Activated CD8-positive, alpha-beta T cell treated with anti-CD3 and anti-CD28 coated beads for 36 hours (primary cell): ENCODE results near the gene SLC25A51. TPM values are rescaled to one million over a fixed set of nuclear protein-coding genes. Genes with fewer than 3 reads are reported as not detected.

Source experiments
- ATAC-seq: fragments of 200-7000 bp; cut with Tn5 transposase; one replicate; pipeline ENCODE4 v1.10.0; 2021; ENCODE audit warnings: mild to moderate bottlenecking, moderate library complexity
- CTCF ChIA-PET: fragments of 350-600 bp; sonication (Branson Sonifier 250); formaldehyde crosslinking; loops from one replicate; lab custom pipeline; 2021; ENCODE audit warnings: antibody characterized with exemption; lab: Charles Lee
- POLR2A ChIA-PET: fragments of 350-600 bp; sonication (Branson Sonifier 250); formaldehyde crosslinking; loops from one replicate; lab custom pipeline; 2021; ENCODE audit warnings: antibody characterized with exemption; lab: Charles Lee
- DNase-seq: peaks from one replicate; pipeline ENCODE4 v3.0.0-alpha.2; 2020
- H3K27ac Mint-ChIP-seq: one replicate; pipeline ENCODE4 v1.8.0; 2021; ENCODE audit warnings: mild to moderate bottlenecking, mixed read lengths
- H3K27me3 Mint-ChIP-seq: one replicate; pipeline ENCODE4 v1.8.0; 2021; ENCODE audit warnings: mixed read lengths
- H3K36me3 Mint-ChIP-seq: one replicate; pipeline ENCODE4 v1.8.0; 2021; ENCODE audit warnings: low read depth, mixed read lengths
- H3K4me1 Mint-ChIP-seq: one replicate; pipeline ENCODE4 v1.8.0; 2021; ENCODE audit warnings: low read depth, mixed read lengths
- H3K4me3 Mint-ChIP-seq: one replicate; pipeline ENCODE4 v1.8.0; 2021; ENCODE audit warnings: mild to moderate bottlenecking, moderate library complexity, mixed read lengths
- H3K9me3 Mint-ChIP-seq: one replicate; pipeline ENCODE4 v1.8.0; 2021; ENCODE audit warnings: mixed read lengths
- intact Hi-C: fragments of 100-400 bp; cut with micrococcal nuclease; formaldehyde crosslinking; loops from one replicate; pipeline ENCODE4 v1.10.0; 2022
- total RNA-seq, 2 experiments: library from RNA; stranded (reverse); gene quantifications; one replicate each; pipeline ENCODE4 v1.2.3, GENCODE V29; 2021
- TF ChIP-seq, protein P1 (sequence below): fragments of 200-600 bp; IDR thresholded peaks from one replicate; pipeline ENCODE4 v1.8.0; 2022; ENCODE audit warnings: antibody characterized with exemption, mild to moderate bottlenecking

SLC25A51 gene
- total RNA-seq, 2 experiments from 2014 or later, result 27.1 to 27.2 TPM

DNA sequence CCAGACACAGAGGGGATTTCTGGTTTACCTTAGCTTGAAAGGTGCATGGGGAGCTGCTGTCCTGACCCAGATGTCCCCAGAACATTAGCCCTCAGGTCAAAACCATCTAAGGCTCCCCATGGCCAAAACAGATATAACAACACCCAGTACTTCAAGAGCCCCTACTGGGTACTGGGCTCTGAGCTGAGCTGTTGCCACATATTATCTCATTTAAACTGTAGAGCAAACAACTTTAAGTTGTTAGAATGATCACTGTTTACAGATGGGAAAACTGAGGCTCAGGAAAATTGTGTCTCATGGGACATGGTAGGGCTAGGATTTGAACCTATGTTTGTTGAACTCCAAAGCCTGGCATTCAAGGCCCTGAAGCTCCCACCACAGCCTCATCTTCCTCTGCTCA lies 20.6 kb upstream of the SLC25A51 start:
- TF ChIP-seq, protein P1, sequence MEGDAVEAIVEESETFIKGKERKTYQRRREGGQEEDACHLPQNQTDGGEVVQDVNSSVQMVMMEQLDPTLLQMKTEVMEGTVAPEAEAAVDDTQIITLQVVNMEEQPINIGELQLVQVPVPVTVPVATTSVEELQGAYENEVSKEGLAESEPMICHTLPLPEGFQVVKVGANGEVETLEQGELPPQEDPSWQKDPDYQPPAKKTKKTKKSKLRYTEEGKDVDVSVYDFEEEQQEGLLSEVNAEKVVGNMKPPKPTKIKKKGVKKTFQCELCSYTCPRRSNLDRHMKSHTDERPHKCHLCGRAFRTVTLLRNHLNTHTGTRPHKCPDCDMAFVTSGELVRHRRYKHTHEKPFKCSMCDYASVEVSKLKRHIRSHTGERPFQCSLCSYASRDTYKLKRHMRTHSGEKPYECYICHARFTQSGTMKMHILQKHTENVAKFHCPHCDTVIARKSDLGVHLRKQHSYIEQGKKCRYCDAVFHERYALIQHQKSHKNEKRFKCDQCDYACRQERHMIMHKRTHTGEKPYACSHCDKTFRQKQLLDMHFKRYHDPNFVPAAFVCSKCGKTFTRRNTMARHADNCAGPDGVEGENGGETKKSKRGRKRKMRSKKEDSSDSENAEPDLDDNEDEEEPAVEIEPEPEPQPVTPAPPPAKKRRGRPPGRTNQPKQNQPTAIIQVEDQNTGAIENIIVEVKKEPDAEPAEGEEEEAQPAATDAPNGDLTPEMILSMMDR, result no peak
- Mint-ChIP-seq H3K4me1 (peaks cover 2% of the 10 kb centered on the region), H3K27me3 (no peaks in the 10 kb centered on the region), H3K27ac (no peak overlapping the region), H3K9me3 (no peaks in the 10 kb centered on the region), H3K4me3 (no peak overlapping the region), H3K36me3 (no peaks in the 10 kb centered on the region)
- no peak for ATAC-seq
- CTCF ChIA-PET, result interaction anchor here (1.4 kb wide), 1 partner anchor 164 kb away, joined by 4 read pairs; no protein-coding TSS in a partner anchor
- POLR2A ChIA-PET, result no interaction called here
- no peak for DNase-seq
- intact Hi-C loops, result loop anchor here (10.0 kb wide), 1 partner anchor 360 kb away; no protein-coding TSS in a partner anchor

DNA sequence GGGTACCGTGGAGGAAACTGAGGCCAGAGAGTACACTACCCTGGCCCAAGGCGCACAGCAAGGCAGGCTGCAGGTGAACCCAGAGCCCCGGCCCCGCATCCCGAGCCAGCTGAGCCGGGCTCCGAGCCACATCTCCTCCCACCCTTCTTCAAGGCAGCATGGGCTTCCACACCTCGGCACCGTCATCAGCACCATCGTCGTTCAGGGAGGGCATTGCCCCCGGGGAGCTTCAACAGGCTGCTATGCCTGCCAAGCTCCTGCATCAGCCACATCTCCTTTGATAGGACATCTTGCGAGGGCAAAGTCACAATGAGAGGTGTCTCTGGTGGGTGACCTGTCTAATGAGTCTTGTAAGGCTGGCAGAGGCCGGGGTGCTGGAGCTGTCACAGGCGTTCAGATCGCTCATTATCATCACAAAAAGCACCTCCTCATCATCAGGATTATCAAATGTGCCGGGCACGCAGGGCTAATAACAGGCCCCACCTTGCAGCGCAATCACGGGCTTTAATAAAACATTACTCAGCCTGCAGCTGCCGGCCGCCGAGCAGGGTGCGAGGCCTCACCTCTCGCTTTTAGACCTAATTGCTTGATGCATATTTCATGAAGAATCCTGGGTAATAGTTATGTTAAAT lies 20.0 kb upstream of the SLC25A51 start:
- ChIA-PET CTCF (no interaction called here), POLR2A (no interaction called here)
- Mint-ChIP-seq H3K36me3 (no peaks in the 10 kb centered on the region), H3K27ac (no peak overlapping the region), H3K9me3 (no peaks in the 10 kb centered on the region), H3K4me3 (no peak overlapping the region), H3K4me1 (peaks cover 2% of the 10 kb centered on the region), H3K27me3 (no peaks in the 10 kb centered on the region)
- no peak for ATAC-seq
- no peak for DNase-seq
- intact Hi-C loops, result loop anchor here (10.0 kb wide), 1 partner anchor 361 kb away; no protein-coding TSS in a partner anchor
- TF ChIP-seq, protein P1, result no peak

- POLR2A ChIA-PET, result no interaction called here
- ATAC-seq (no peak), DNase-seq (no peak)
- Mint-ChIP-seq H3K9me3 (no peaks in the 10 kb centered on the region), H3K4me1 (peaks cover 2% of the 10 kb centered on the region), H3K27ac (no peak overlapping the region), H3K36me3 (no peaks in the 10 kb centered on the region), H3K27me3 (no peaks in the 10 kb centered on the region), H3K4me3 (no peak overlapping the region)
- intact Hi-C loops, result loop anchor here (10.0 kb wide), 1 partner anchor 362 kb away; no protein-coding TSS in a partner anchor
- CTCF ChIA-PET, result no interaction called here
- TF ChIP-seq, protein P1, result no peak
Observed at GRCh38 chr9:37923118-37923795, 19.3 kb upstream of the SLC25A51 start.

GRCh38 chr9:37922363-37923117 lies 18.6 kb upstream of the SLC25A51 start:
- no peak overlapping the region for H3K27ac Mint-ChIP-seq
- no peaks in the 10 kb centered on the region for H3K27me3 Mint-ChIP-seq
- DNase-seq (no peak), ATAC-seq (no peak)
- TF ChIP-seq, protein P1, result no peak
- no peaks in the 10 kb centered on the region for H3K36me3 Mint-ChIP-seq
- H3K4me1 Mint-ChIP-seq, result peaks cover 2% of the 10 kb centered on the region
- ChIA-PET POLR2A (no interaction called here), CTCF (no interaction called here)
- no peaks in the 10 kb centered on the region for H3K9me3 Mint-ChIP-seq
- intact Hi-C loops, result loop anchor here (10.0 kb wide), 1 partner anchor 362 kb away; no protein-coding TSS in a partner anchor
- H3K4me3 Mint-ChIP-seq, result no peak overlapping the region
